WTC11 (cell line): ENCODE results near the gene FHL1. TPM values are rescaled to one million over a fixed set of nuclear protein-coding genes. Genes with fewer than 3 reads are reported as not detected.

Source experiments
- ATAC-seq: fragments of 200-7000 bp; cut with Tn5 transposase; 2 replicates; pipeline ENCODE4 v1.10.0; 2021; ENCODE audit warnings: mild to moderate bottlenecking, moderate library complexity
- CTCF ChIA-PET: fragments of 300-600 bp; sonication (Branson Sonifier 250); formaldehyde crosslinking; loops from one replicate; lab custom pipeline; 2021; ENCODE audit warnings: antibody characterized with exemption; lab: Charles Lee
- POLR2A ChIA-PET: fragments of 350-600 bp; sonication (Branson Sonifier 250); formaldehyde crosslinking; loops from one replicate; lab custom pipeline; 2021; ENCODE audit warnings: antibody characterized with exemption; lab: Charles Lee
- DNase-seq: peaks from one replicate; pipeline ENCODE4 v3.0.0; 2021; ENCODE audit warnings: low spot score
- H3K27ac Mint-ChIP-seq: 2 replicates; pipeline ENCODE4 v1.8.0; 2021; ENCODE audit warnings: mixed read lengths
- H3K27me3 Mint-ChIP-seq: 2 replicates; pipeline ENCODE4 v1.8.0; 2021; ENCODE audit warnings: low read depth, mild to moderate bottlenecking, moderate library complexity, mixed read lengths
- H3K36me3 Mint-ChIP-seq: 2 replicates; pipeline ENCODE4 v1.8.0; 2021; ENCODE audit warnings: mixed read lengths
- H3K4me1 Mint-ChIP-seq: 2 replicates; pipeline ENCODE4 v1.8.0; 2022; ENCODE audit warnings: mixed read lengths
- H3K4me3 Mint-ChIP-seq: 2 replicates; pipeline ENCODE4 v1.8.0; 2021; ENCODE audit warnings: mild to moderate bottlenecking, moderate library complexity, mixed read lengths
- H3K9me3 Mint-ChIP-seq: 2 replicates; pipeline ENCODE4 v1.8.0; 2021; ENCODE audit warnings: mixed read lengths
- CREM ChIP-seq: sonication (generic); formaldehyde crosslinking; IDR thresholded peaks from 2 replicates; pipeline ENCODE4 v1.8.1; 2022; ENCODE audit warnings: mild to moderate bottlenecking, missing genetic modification reagents, moderate library complexity
- CTCF ChIP-seq: fragments of 200-600 bp; IDR thresholded peaks from 2 replicates; pipeline ENCODE4 v1.8.0; 2022; ENCODE audit warnings: antibody characterized with exemption
- ERG ChIP-seq: fragments of 250-450 bp; sonication (Bioruptor Pico); IDR thresholded peaks from 2 replicates; pipeline ENCODE4 v1.8.0; 2021; ENCODE audit warnings: mild to moderate bottlenecking
- ESRRA ChIP-seq: sonication (generic); formaldehyde crosslinking; IDR thresholded peaks from 2 replicates; pipeline ENCODE4 v1.8.1; 2022; ENCODE audit warnings: mild to moderate bottlenecking, missing genetic modification reagents, borderline replicate concordance
- HMGXB4 ChIP-seq: sonication (generic); formaldehyde crosslinking; IDR thresholded peaks from 2 replicates; pipeline ENCODE4 v1.8.1; 2023; ENCODE audit warnings: mild to moderate bottlenecking, moderate library complexity, missing genetic modification reagents
- NR2C2 ChIP-seq: sonication (generic); formaldehyde crosslinking; IDR thresholded peaks from 2 replicates; pipeline ENCODE4 v1.8.0; 2022; ENCODE audit warnings: mild to moderate bottlenecking, missing genetic modification reagents
- USF2 ChIP-seq: sonication (generic); formaldehyde crosslinking; IDR thresholded peaks from 2 replicates; pipeline ENCODE4 v1.8.1; 2023; ENCODE audit warnings: mild to moderate bottlenecking, missing genetic modification reagents, moderate library complexity
- ZBTB21 ChIP-seq: sonication (generic); formaldehyde crosslinking; IDR thresholded peaks from 2 replicates; pipeline ENCODE4 v1.8.1; 2023; ENCODE audit warnings: mild to moderate bottlenecking, missing genetic modification reagents, borderline replicate concordance
- ZNF396 ChIP-seq: fragments of 250-450 bp; sonication (Bioruptor Pico); IDR thresholded peaks from 2 replicates; pipeline ENCODE4 v1.8.0; 2021; ENCODE audit warnings: mild to moderate bottlenecking, moderate library complexity, borderline replicate concordance
- ZNF532 ChIP-seq: fragments of 250-450 bp; sonication (Bioruptor Pico); IDR thresholded peaks from 2 replicates; pipeline ENCODE4 v1.9.0; 2021; ENCODE audit warnings: mild to moderate bottlenecking, borderline replicate concordance
- total RNA-seq: library from RNA; stranded (reverse); gene quantifications from 3 replicates; pipeline ENCODE4 v1.2.3, GENCODE V29; 2021
- TF ChIP-seq, protein P1 (sequence below): sonication (generic); formaldehyde crosslinking; IDR thresholded peaks from 2 replicates; pipeline ENCODE4 v1.8.0; 2023; ENCODE audit warnings: missing genetic modification reagents, mild to moderate bottlenecking, borderline replicate concordance
- TF ChIP-seq, protein P2 (sequence below): fragments of 250-450 bp; sonication (Bioruptor Pico); IDR thresholded peaks from 2 replicates; pipeline ENCODE4 v1.9.0; 2021; ENCODE audit warnings: moderate library complexity, mild to moderate bottlenecking, inconsistent platforms, borderline replicate concordance

FHL1 gene
- total RNA-seq, 1 experiment from 2014 or later: 43.5 TPM

DNA sequence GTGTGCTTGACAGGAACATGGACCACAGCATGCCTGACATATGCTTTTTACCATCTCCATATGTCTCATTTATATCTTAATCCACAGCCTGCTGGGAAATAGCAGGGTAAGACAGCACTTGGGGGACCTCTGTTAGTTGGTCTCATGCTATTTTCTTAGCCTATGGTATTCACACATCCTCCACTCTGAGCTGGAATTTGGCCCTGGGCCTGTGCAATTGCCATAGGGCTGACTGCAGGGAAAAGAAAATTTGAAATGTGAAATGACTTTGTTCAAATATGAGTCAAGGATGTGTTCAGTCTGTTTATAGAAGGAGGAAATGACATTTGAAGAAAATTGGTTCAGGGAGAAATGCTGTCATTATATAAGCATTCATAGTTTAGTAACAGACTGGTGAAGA, 113.4 kb downstream of the FHL1 start:
- Mint-ChIP-seq H3K36me3 (no peaks in the 10 kb centered on the region), H3K4me1 (peaks cover 13% of the 10 kb centered on the region), H3K27me3 (no peaks in the 10 kb centered on the region), H3K4me3 (no peak overlapping the region), H3K27ac (no peak overlapping the region), H3K9me3 (no peaks in the 10 kb centered on the region)
- ChIA-PET CTCF (no interaction called here), POLR2A (no interaction called here)
- no peak for ATAC-seq
- no peak for TF ChIP-seq ZBTB21 (CRISPR knock-in tag)
- no peak for TF ChIP-seq ERG
- TF ChIP-seq USF2 (CRISPR knock-in tag): no peak
- TF ChIP-seq CTCF: no peak
- no peak for TF ChIP-seq HMGXB4 (CRISPR knock-in tag)
- no peak for TF ChIP-seq ZNF532
- TF ChIP-seq CREM (CRISPR knock-in tag): no peak
- TF ChIP-seq, protein P1, sequence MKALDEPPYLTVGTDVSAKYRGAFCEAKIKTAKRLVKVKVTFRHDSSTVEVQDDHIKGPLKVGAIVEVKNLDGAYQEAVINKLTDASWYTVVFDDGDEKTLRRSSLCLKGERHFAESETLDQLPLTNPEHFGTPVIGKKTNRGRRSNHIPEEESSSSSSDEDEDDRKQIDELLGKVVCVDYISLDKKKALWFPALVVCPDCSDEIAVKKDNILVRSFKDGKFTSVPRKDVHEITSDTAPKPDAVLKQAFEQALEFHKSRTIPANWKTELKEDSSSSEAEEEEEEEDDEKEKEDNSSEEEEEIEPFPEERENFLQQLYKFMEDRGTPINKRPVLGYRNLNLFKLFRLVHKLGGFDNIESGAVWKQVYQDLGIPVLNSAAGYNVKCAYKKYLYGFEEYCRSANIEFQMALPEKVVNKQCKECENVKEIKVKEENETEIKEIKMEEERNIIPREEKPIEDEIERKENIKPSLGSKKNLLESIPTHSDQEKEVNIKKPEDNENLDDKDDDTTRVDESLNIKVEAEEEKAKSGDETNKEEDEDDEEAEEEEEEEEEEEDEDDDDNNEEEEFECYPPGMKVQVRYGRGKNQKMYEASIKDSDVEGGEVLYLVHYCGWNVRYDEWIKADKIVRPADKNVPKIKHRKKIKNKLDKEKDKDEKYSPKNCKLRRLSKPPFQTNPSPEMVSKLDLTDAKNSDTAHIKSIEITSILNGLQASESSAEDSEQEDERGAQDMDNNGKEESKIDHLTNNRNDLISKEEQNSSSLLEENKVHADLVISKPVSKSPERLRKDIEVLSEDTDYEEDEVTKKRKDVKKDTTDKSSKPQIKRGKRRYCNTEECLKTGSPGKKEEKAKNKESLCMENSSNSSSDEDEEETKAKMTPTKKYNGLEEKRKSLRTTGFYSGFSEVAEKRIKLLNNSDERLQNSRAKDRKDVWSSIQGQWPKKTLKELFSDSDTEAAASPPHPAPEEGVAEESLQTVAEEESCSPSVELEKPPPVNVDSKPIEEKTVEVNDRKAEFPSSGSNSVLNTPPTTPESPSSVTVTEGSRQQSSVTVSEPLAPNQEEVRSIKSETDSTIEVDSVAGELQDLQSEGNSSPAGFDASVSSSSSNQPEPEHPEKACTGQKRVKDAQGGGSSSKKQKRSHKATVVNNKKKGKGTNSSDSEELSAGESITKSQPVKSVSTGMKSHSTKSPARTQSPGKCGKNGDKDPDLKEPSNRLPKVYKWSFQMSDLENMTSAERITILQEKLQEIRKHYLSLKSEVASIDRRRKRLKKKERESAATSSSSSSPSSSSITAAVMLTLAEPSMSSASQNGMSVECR: no peak
- no peak for TF ChIP-seq NR2C2
- TF ChIP-seq, protein P2, sequence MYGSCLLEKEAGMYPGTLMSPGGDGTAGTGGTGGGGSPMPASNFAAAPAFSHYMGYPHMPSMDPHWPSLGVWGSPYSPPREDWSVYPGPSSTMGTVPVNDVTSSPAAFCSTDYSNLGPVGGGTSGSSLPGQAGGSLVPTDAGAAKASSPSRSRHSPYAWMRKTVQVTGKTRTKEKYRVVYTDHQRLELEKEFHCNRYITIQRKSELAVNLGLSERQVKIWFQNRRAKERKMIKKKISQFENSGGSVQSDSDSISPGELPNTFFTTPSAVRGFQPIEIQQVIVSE (CRISPR knock-in tag): no peak
- no peak for TF ChIP-seq ESRRA (CRISPR knock-in tag)
- no peak for TF ChIP-seq ZNF396 (CRISPR knock-in tag)
- no peak for DNase-seq

Other genes starting within 250 kb of the FHL1 start
- 15.4 to 18.8 TPM (median 18.1 TPM) in 3 replicates for gene MMGT1, start 173.5 kb upstream of the FHL1 start, total RNA-seq
- gene SLC9A6, start 162.1 kb upstream of the FHL1 start, total RNA-seq: 8.2 to 10.8 TPM (median 9.6 TPM) in 3 replicates
- gene MAP7D3, start 103.9 kb downstream of the FHL1 start, total RNA-seq: 12.3 to 12.4 TPM (median 12.4 TPM) in 3 replicates
- gene ADGRG4, start 153.4 kb downstream of the FHL1 start, total RNA-seq: not detected in 3 replicates